GM19043 (cell line): Measurements from ENCODE around the gene KSR1.
A peak's percentile ranks its signal among the peaks of the same experiment; 100 is the strongest.
"Not testable (repeated sequence)": the region's sequence is repeated elsewhere in the genome, so short reads cannot be mapped to it uniquely, and the experiment has no call there.

Experiments used
- ATAC-seq: cut with Tn5 transposase; IDR thresholded peaks from one replicate; pipeline ENCODE4 v1.9.1; 2021; ENCODE audit warnings: low read depth; ENCODE audit not compliant: unreplicated experiment

Gene KSR1

GRCh38 chr17:27455914-27456680, at the start of gene KSR1:
Gene KSR1, plus strand, starts transcription at chr17:27456448. Its CDS starts 196 bp downstream, at chr17:27456644.
- peak; percentile 85 for ATAC-seq

DNA sequence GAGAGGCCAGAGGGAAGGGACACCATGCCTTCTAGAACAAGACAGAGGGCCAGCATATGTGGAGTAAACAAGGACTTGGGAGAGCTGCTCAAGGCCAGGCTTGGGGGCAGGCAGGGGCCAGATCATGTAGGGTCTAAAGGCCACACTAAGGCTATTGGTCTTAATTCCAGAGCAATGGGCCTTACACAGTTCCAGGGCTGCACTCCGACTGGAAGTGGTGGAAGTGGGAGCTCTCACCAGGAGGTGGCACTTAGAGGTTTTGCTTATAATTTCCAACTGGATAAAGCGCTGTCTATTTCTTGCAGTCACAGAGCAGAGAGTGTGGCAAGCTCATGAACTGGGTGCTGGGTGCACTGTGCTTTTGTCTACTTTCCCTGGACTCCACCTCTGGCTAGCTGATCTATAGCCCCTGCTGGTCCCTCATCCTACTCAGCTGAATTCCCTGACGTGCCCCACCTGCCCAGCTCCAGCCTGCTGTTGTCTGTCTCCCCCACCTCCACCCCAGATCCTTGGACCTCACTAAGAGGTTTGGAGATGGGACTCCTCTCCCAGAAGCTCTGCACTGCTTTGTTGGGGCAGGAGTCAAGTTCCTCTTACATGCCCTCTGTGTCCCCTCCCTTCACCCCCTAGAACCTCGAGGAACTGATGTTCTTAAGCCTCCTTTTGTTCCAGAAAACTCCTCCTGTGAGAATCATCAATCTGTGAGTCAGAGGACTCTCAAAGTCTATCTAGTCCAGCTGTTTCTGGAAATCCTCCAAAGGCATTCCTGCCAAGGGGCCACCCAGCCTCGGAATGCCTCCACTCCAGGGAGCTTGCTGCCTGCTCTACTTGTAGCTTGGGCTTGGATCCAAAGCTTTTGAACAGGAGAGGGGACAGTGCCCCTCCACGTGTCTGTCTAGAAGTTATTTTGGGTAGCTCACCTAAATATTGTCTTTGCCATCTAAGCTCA, 48.1 kb upstream of the KSR1 start:
- no peak for ATAC-seq

DNA sequence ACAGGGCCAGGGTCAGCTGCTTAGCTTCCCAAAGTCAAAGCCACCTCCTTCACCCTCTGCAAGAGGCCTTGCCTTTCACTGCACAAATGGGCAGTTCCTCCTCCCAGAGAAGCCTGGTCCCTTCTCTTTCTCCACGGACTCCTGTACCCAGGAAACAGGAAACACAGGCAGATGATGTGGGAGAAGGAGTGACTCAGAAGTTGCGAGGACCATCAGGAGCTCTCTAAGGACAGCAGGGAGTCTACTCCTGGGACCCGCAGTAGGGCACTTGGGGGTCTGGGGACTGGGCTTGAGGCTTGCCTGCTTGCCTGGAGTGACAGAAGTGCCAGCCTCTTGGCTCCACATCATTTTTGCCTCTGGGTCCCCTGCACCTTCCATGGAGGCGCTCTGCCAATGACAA, 47.4 kb upstream of the KSR1 start:
- ATAC-seq, result no peak

DNA sequence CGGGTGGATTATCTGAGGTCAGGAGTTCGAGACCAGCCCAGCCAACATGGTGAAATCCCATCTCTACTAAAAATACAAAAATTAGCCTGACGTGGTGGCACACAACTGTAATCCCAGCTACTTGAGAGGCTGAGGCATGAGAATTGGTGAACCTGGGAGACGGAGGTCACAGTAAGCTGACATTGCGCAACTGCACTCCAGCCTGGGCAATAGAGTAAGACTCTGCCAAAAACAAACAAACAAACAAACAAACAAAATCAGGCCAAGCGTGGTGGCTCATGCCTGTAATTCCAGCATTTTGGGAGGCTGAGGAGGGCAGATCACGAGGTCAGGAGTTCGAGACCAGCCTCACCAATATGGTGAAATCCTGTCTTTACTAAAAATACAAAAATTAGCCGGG, 44.1 kb upstream of the KSR1 start:
- ATAC-seq, result not testable (repeated sequence)

DNA sequence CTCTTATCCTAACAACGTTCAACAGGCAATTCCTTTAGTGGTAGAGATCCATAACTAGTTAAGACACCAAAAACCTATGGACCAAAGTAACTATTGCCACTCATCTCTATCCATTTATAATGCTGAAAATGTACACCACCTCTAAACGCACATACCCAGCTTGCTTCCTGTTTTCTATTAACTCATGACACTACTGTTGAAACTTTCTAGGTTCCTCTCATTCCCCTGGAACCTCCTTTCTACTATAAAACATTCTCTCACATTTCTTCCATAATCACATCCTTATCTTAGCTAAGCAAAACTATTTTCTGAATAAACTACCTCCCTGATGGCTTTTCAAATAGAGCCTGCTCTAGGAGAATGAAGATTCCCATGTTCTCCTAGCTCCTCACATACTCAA, 42.9 kb upstream of the KSR1 start:
- no peak for ATAC-seq

DNA sequence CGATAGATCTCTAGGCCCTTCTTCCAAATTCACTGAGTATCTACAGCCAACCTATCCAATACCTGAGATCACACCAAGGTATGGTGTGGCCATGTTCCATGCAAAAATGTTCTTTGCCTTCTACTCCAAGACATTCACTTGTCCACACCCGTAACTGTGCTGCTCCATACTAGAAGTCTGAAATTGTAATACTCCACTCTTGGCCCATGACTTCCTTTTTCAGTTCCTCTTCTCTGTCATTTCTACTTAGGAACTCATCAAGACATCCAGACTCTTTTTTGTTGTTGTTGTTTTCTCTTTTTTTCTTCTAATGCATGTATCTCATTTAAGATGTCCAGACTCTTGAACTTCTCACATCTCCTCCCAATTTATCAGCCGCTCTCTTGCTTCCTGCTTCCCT, 42.5 kb upstream of the KSR1 start:
- ATAC-seq, result no peak

DNA sequence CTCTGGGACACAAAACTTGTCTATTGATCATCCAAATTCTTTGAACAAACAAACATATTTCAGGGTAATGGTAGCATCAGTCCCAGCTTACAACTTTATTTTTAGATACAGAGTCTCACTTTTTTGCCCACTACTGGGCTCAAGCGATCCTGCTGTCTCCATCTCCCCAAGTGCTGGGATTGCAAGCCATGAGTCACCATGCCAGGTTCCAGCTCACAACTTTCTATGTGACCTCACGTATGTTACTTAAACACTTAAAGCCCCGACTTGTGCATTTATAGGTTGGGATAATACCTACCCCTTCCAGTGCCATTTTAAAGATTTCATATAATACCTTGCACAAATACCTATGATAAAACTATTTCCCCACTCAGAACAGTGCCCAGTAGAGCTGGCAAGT, 42.0 kb upstream of the KSR1 start:
- no peak for ATAC-seq

DNA sequence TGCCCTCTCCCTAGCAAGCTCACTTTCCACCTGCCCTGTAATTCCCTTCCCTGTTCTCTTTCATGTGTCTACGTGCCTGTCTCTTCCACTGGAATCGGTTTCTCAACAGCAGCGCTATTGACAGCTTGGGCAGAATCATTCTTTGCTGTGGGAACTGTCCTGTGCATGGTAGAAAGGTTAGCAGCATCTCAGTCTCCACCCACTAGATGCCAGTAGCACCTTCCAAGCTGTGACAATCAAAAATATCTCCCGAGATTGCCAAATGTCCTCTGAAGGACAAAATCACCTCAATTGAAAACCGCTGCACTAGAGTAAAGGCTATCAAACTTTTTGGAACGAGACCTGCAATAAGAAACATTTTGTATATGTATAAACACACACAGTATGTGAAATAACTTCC, 41.6 kb upstream of the KSR1 start:
- no peak for ATAC-seq

DNA sequence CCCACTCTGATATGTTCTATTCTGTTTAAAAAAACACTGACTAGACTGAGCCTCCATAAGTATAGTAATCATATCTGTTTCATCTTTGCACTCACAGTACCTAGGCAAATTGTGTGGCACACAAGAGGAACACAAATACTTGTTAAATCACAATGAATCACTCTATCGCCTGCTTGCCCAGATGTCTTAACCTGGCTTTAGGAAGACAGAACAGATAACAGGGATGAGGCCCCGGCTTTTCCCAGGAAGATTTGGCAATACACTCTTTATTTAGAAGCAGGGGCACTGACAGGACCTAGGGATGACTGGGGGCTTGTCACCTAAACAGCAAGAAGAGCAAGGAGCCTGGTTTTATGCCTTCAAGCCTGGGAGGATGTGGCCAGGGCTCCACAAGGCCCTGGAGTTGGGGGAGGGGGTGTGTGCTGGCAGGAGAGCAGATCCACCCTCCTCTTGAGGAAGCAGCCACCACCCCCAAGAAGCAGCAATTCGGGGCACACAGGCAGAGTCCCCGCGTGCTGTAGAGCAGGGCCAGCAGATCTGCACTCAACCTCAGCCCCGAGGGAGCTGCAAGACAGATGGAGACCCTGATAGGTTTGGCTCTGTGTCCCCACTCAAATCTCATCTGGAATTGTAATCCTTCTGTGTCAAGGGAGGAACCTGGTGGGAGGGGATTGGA, 41.0 kb upstream of the KSR1 start:
- ATAC-seq, result no peak

DNA sequence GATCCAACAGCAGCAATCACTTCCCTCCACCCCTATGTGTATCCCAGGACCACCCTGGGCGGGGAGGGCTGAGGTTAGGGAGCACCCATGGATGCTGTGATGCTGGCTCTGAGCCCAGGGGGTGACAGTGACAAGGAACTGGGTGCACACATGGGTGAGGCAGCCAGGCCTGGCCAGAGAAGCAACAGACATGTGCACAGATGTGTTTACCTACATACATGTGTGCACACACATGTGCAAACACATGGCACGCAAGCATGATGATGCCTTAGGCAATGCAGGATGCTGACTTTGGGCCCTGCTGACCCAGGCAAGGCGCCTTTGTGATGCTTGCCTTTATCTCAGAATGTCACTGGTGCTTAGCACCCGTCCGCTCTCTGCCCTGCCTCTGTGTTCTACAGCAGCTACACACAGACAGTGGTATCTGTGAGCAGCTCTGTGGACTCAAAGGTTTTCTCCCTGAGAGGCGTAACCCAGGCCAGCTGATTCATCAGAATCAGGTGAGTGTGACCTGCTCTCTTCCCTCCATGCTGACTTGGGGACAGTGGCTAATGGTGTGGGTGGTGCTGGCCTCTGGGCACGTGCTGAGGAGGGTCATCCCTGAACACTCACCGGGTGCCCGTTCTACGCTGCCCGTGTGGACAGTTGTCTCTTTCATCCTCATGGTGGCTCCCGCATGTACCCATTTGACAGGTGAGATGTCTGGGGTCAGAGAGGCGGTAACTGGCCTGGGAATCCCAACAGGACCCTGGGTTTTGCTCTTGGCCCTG, 38.5 kb upstream of the KSR1 start:
- no peak for ATAC-seq

GRCh38 chr17:27418366-27418615, 38.0 kb upstream of the KSR1 start:
- ATAC-seq, result no peak

DNA sequence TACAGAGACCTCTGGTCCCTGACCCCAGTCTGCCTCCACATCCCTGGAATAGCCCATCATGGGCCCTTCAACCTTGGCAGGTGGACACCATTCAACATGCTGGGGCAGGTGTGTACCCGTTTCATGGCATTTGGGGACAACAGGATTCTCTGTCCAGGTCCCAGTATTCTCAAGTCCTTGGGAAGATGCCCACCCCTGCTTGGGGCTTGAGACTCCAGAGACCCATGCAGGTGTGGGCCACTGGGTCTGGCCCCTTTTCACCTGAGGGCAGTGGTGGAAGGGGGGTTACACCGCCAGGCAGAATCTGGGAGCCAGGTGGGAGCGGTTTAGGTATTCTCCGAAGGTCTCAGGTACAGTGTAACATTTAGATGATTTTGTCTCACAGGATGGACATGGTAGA, 37.1 kb upstream of the KSR1 start:
- ATAC-seq, result no peak

- no peak for ATAC-seq
Measured at GRCh38 chr17:27420211-27420950, 35.9 kb upstream of the KSR1 start.

DNA sequence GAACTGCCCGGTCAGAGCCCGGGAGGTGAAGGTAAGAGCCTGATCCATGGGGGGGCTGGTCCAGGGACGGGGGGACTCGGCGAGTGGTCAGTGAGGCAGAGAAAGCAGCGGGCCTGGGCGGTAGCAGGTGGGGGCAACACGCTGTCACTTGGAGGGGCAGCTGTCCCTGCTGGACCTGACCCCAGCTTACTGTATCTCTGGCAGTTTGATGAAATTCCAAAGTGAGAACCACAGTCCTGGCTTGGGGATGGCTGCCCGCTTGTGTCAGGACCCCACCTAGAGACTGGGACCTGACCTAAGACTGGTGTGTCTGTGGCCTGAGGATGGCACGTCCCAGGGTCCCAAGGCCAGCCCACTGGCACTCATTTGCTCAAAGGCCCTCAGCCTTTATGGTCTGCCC, 35.1 kb upstream of the KSR1 start:
- ATAC-seq, result no peak

- not testable (repeated sequence) for ATAC-seq
Measured at GRCh38 chr17:27421626-27422025, 34.6 kb upstream of the KSR1 start.

- ATAC-seq, result no peak
Measured at GRCh38 chr17:27422601-27423000, 33.6 kb upstream of the KSR1 start.

DNA sequence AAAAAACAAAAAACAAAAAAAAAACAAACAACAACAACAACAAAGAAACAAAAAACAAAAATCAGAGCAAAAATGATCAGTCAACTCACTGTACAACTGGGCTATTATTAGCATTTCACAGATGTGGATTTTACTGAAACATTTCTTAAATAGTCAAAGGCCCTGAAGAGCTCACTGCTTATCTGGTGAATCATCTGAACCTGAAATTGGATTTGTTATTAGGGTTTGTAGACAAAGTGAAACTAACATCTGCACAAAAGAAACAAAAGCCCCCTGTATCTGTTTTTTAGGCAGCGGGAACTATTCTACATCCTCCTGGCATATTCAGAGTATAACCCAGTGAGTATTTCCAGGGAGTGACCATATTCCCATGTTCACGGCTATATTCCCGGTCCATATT, 32.6 kb upstream of the KSR1 start:
- ATAC-seq, result no peak

GRCh38 chr17:27424516-27424915, 31.7 kb upstream of the KSR1 start:
- no peak for ATAC-seq

- no peak for ATAC-seq
Measured at GRCh38 chr17:27424941-27425340, 31.3 kb upstream of the KSR1 start.

GRCh38 chr17:27425571-27425970, 30.7 kb upstream of the KSR1 start:
- not testable (repeated sequence) for ATAC-seq
